Liver (tissue), 9 donors: ENCODE measurements around the gene RASA3. TPM values are rescaled to one million over a fixed set of nuclear protein-coding genes. Genes with fewer than 3 reads are reported as not detected.

Experiments
- DNase-seq: peaks from one replicate; pipeline ENCODE4 v3.0.0-alpha.2; 2017; ENCODE audit warnings: low spot score
- H3K27ac ChIP-seq, 2 donors: one replicate each; pipeline ENCODE4 v1.7.0; 2013; ENCODE audit warnings: inconsistent platforms in 2 of 2, low read length in 2 of 2, control low read depth in 1 of 2, low read depth in 1 of 2, mild to moderate bottlenecking in 1 of 2
- H3K27me3 ChIP-seq, 4 donors: one replicate each; pipeline versions ENCODE4 v1.6.1 to v1.7.0; 2013; ENCODE audit warnings: low read length in 3 of 4, inconsistent platforms in 1 of 4, mild to moderate bottlenecking in 1 of 4, moderate library complexity in 1 of 4; ENCODE audit not compliant: control insufficient read depth in 4 of 4, insufficient read depth in 4 of 4
- H3K36me3 ChIP-seq, 4 donors: one replicate each; pipeline versions ENCODE4 v1.6.1 to v1.7.0; 2013; ENCODE audit warnings: low read length in 3 of 4, mild to moderate bottlenecking in 3 of 4, low read depth in 1 of 4, moderate library complexity in 1 of 4; ENCODE audit not compliant: control insufficient read depth in 4 of 4, insufficient read depth in 3 of 4
- H3K4me1 ChIP-seq, 4 donors: one replicate each; pipeline versions ENCODE4 v1.6.1 to v1.7.0; 2013; ENCODE audit warnings: low read length in 3 of 4, mild to moderate bottlenecking in 3 of 4, moderate library complexity in 1 of 4; ENCODE audit not compliant: control insufficient read depth in 4 of 4, insufficient read depth in 4 of 4
- H3K4me3 ChIP-seq, 3 donors: one replicate each; pipeline versions ENCODE4 v1.6.1 to v1.7.0; 2013; ENCODE audit warnings: low read length in 3 of 3, control low read depth in 1 of 3, low read depth in 1 of 3, mild to moderate bottlenecking in 1 of 3
- H3K9ac ChIP-seq, 2 donors: one replicate each; pipeline ENCODE4 v1.7.0; 2013; ENCODE audit warnings: low read length in 2 of 2, mild to moderate bottlenecking in 2 of 2, moderate library complexity in 2 of 2, control low read depth in 1 of 2, low read depth in 1 of 2
- H3K9me3 ChIP-seq, 4 donors: one replicate each; pipeline versions ENCODE4 v1.6.1 to v1.7.0; 2013; ENCODE audit warnings: low read length in 3 of 4; ENCODE audit not compliant: control insufficient read depth in 4 of 4
- FOXA1 ChIP-seq: IDR thresholded peaks from 2 replicates; pipeline ENCODE4 v1.6.1; 2016; ENCODE audit warnings: antibody characterized with exemption
- FOXA2 ChIP-seq: IDR thresholded peaks from 2 replicates; pipeline ENCODE4 v1.6.1; 2016; ENCODE audit warnings: antibody characterized with exemption
- GABPA ChIP-seq, 2 donors: IDR thresholded peaks in 1 of 2; conservative IDR thresholded peaks in 1 of 2; 2 replicates each; pipeline ENCODE4 v1.6.1; 2016; ENCODE audit warnings: antibody characterized with exemption in 2 of 2, mild to moderate bottlenecking in 1 of 2, moderate library complexity in 1 of 2
- JUND ChIP-seq, 2 donors: IDR thresholded peaks; 2 replicates each; pipeline ENCODE4 v1.6.1; 2016; ENCODE audit warnings: antibody characterized with exemption in 2 of 2
- NR2F2 ChIP-seq: IDR thresholded peaks from 2 replicates; pipeline ENCODE4 v1.6.1; 2016; ENCODE audit warnings: antibody characterized with exemption
- RAD21 ChIP-seq, 2 donors: IDR thresholded peaks; 2 replicates each; pipeline ENCODE4 v1.6.1; 2016; ENCODE audit warnings: antibody characterized with exemption in 2 of 2, mild to moderate bottlenecking in 2 of 2
- RXRA ChIP-seq, 2 donors: IDR thresholded peaks; 2 replicates each; pipeline ENCODE4 v1.6.1; 2017 to 2018; ENCODE audit warnings: antibody characterized with exemption in 2 of 2, mild to moderate bottlenecking in 1 of 2
- SP1 ChIP-seq: IDR thresholded peaks from 2 replicates; pipeline ENCODE4 v1.6.1; 2018; ENCODE audit warnings: antibody characterized with exemption, mild to moderate bottlenecking
- TAF1 ChIP-seq: conservative IDR thresholded peaks from 2 replicates; pipeline ENCODE4 v1.6.1; 2016; ENCODE audit warnings: antibody characterized with exemption, mild to moderate bottlenecking
- YY1 ChIP-seq: IDR thresholded peaks from 2 replicates; pipeline ENCODE4 v1.6.1; 2016; ENCODE audit warnings: antibody characterized with exemption, mild to moderate bottlenecking
- WGBS: extraction: QIAGEN DNeasy Blood & Tissue Kit; methylation state at CpG from one replicate; pipeline ENCODE4 v1.1.7; 2013; 5-methylcytosine and 5-hydroxymethylcytosine counted together
- polyA plus RNA-seq, 2 donors: library from polyadenylated mRNA; stranded (reverse) in 1 of 2; unstranded in 1 of 2; fragments of 200-250 nt in 1 of 2; fragments of >200 nt in 1 of 2; fragmentation: Nextera tagmentation in 1 of 2; extraction: Ambion mirVana in 1 of 2; gene quantifications; one replicate each; pipeline versions ENCODE4 v1.2.1 to v1.2.3, GENCODE V29; 2013 to 2015
- total RNA-seq, 2 donors: library from RNA; depleted of rRNA; stranded (reverse); fragments of >200 nt; gene quantifications; one replicate each; pipeline ENCODE4 v1.2.3, GENCODE V29; 2014
- TF ChIP-seq, protein P1 (sequence below): IDR thresholded peaks from 2 replicates; pipeline ENCODE4 v1.6.1; 2016; ENCODE audit warnings: antibody characterized with exemption
- TF ChIP-seq, protein P2 (sequence below): IDR thresholded peaks from 2 replicates; pipeline ENCODE4 v1.6.1; 2016; ENCODE audit warnings: antibody characterized with exemption
- TF ChIP-seq, protein P3 (sequence below): IDR thresholded peaks from 2 replicates; pipeline ENCODE4 v1.6.1; 2016; ENCODE audit warnings: antibody characterized with exemption, mild to moderate bottlenecking
- TF ChIP-seq, protein P4 (sequence below): fragments of 150-350 bp; IDR thresholded peaks from 2 replicates; pipeline ENCODE4 v1.5.1; 2017; ENCODE audit warnings: improper control_type of control experiment, low read depth, low read length; ENCODE audit not compliant: missing input control
- TF ChIP-seq, protein P5 (sequence below): IDR thresholded peaks from 2 replicates; pipeline ENCODE4 v1.6.1; 2016; ENCODE audit warnings: antibody characterized with exemption
- donor health status: healthy.
- donor health status: healthy.
- donor health status: healthy.
- donor health status: healthy.
- donor health status: healthy.

The RASA3 gene
- total and polyA plus RNA-seq, 4 donors = 0.64 to 5.9 (median 3.8) TPM

DNA sequence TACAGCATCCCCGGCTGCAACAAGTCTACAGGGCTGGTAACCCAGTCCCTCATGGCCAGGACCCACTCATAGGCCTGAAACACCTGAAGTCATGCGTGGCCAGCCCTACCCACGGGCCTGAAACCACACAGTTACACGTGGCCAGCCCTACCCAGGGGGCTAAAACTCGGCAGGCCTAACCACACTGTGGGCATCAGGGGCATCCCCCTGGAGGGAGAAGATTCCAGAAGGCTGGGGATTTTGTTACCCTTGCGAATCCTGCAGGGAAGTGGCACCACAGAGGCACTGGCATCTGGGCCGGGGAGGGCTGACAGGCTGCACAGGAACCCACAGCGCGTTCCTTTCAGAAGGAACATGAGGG, 110.1 kb downstream of the RASA3 start:
- Histone ChIP-seq H3K27me3 (no peaks in the 10 kb centered on the region), H3K27ac (no peak overlapping the region), H3K4me3 (no peak overlapping the region), H3K36me3 (peaks cover 0 to 3% (median 1%) of the 10 kb centered on the region in 4 donors), H3K9me3 (no peaks in the 10 kb centered on the region), H3K9ac (no peak overlapping the region), H3K4me1 (no peaks in the 10 kb centered on the region)
- TF ChIP-seq, protein P1, sequence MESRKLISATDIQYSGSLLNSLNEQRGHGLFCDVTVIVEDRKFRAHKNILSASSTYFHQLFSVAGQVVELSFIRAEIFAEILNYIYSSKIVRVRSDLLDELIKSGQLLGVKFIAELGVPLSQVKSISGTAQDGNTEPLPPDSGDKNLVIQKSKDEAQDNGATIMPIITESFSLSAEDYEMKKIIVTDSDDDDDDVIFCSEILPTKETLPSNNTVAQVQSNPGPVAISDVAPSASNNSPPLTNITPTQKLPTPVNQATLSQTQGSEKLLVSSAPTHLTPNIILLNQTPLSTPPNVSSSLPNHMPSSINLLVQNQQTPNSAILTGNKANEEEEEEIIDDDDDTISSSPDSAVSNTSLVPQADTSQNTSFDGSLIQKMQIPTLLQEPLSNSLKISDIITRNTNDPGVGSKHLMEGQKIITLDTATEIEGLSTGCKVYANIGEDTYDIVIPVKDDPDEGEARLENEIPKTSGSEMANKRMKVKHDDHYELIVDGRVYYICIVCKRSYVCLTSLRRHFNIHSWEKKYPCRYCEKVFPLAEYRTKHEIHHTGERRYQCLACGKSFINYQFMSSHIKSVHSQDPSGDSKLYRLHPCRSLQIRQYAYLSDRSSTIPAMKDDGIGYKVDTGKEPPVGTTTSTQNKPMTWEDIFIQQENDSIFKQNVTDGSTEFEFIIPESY = no peak
- TF ChIP-seq SP1 (no peak), NR2F2 (no peak), FOXA2 (no peak), YY1 (no peak), FOXA1 (no peak), TAF1 (no peak), RAD21 (IDR thresholded peaks at IDR 0.05) (no peak), RXRA (IDR thresholded peaks at IDR 0.05) (no peak), JUND (IDR thresholded peaks at IDR 0.05) (no peak), GABPA (IDR thresholded peaks at IDR 0.05 in 1 of 2, conservative IDR thresholded peaks at IDR 0.05 in 1 of 2) (no peak)
- TF ChIP-seq, protein P2, sequence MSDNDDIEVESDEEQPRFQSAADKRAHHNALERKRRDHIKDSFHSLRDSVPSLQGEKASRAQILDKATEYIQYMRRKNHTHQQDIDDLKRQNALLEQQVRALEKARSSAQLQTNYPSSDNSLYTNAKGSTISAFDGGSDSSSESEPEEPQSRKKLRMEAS = no peak
- TF ChIP-seq, protein P3, sequence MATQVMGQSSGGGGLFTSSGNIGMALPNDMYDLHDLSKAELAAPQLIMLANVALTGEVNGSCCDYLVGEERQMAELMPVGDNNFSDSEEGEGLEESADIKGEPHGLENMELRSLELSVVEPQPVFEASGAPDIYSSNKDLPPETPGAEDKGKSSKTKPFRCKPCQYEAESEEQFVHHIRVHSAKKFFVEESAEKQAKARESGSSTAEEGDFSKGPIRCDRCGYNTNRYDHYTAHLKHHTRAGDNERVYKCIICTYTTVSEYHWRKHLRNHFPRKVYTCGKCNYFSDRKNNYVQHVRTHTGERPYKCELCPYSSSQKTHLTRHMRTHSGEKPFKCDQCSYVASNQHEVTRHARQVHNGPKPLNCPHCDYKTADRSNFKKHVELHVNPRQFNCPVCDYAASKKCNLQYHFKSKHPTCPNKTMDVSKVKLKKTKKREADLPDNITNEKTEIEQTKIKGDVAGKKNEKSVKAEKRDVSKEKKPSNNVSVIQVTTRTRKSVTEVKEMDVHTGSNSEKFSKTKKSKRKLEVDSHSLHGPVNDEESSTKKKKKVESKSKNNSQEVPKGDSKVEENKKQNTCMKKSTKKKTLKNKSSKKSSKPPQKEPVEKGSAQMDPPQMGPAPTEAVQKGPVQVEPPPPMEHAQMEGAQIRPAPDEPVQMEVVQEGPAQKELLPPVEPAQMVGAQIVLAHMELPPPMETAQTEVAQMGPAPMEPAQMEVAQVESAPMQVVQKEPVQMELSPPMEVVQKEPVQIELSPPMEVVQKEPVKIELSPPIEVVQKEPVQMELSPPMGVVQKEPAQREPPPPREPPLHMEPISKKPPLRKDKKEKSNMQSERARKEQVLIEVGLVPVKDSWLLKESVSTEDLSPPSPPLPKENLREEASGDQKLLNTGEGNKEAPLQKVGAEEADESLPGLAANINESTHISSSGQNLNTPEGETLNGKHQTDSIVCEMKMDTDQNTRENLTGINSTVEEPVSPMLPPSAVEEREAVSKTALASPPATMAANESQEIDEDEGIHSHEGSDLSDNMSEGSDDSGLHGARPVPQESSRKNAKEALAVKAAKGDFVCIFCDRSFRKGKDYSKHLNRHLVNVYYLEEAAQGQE = no peak
- TF ChIP-seq, protein P4, sequence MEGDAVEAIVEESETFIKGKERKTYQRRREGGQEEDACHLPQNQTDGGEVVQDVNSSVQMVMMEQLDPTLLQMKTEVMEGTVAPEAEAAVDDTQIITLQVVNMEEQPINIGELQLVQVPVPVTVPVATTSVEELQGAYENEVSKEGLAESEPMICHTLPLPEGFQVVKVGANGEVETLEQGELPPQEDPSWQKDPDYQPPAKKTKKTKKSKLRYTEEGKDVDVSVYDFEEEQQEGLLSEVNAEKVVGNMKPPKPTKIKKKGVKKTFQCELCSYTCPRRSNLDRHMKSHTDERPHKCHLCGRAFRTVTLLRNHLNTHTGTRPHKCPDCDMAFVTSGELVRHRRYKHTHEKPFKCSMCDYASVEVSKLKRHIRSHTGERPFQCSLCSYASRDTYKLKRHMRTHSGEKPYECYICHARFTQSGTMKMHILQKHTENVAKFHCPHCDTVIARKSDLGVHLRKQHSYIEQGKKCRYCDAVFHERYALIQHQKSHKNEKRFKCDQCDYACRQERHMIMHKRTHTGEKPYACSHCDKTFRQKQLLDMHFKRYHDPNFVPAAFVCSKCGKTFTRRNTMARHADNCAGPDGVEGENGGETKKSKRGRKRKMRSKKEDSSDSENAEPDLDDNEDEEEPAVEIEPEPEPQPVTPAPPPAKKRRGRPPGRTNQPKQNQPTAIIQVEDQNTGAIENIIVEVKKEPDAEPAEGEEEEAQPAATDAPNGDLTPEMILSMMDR = no peak
- TF ChIP-seq, protein P5, sequence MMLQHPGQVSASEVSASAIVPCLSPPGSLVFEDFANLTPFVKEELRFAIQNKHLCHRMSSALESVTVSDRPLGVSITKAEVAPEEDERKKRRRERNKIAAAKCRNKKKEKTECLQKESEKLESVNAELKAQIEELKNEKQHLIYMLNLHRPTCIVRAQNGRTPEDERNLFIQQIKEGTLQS = no peak
- no peak for DNase-seq
- 88% methylated on average over 9 of the region's 9 CpGs for whole genome bisulfite sequencing
